NCI-H1092 treated with DMSO at 0.1 percent for 48 hours (cell line): ENCODE measurements around the gene GRIP1.

ENCODE experiments used
- DNase-seq: peaks from one replicate; lab custom pipeline; 2025; lab: John Stamatoyannopoulos, UW

GRIP1 gene

GRCh38 chr12:66678338-66679275 lies at the start of gene GRIP1:
TSS of gene GRIP1 (minus strand) at chr12:66679076. CDS start at chr12:66678904, 172 bp downstream.
- DNase-seq = peak; percentile 48

DNA sequence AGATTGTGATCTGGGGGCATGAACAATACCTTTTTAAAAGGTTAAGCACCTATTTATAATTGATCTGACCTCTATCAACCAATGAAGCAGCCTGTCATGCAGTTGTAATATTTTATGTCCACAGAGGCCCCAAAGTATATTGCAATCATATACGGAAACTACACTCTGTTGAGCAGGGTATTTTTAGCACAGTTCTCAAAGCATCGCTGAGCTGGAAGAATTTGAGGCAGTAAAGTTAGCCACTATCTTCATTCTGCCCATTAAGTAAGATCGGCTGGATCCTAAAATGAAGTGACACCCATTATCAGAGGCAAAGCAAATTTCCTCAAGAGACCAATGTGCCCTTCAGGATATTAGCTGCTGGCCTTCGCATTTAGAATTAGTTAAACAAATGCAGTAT lies 47.7 kb upstream of the GRIP1 start:
- no peak for DNase-seq

DNA sequence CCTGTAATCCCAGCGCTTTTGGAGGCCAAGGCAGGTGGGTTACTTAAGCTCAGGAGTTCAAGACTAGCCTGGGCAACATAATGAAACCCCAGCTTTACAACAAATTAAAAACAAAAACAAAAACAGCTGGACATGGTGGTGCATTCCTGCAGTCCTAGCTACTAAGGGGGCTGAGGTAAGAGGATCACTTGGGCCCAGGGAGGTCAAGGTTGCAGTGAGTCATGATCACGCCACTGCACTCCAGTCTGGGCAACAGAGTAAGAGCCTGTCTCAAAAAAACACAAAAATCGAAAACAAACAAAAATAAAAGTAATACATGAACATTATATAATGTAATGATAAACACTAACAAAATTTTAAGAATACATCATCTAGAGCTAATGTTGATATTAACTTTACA lies 46.2 kb upstream of the GRIP1 start:
- no peak for DNase-seq

GRCh38 chr12:66724616-66725015 lies 45.7 kb upstream of the GRIP1 start:
- no peak for DNase-seq

DNA sequence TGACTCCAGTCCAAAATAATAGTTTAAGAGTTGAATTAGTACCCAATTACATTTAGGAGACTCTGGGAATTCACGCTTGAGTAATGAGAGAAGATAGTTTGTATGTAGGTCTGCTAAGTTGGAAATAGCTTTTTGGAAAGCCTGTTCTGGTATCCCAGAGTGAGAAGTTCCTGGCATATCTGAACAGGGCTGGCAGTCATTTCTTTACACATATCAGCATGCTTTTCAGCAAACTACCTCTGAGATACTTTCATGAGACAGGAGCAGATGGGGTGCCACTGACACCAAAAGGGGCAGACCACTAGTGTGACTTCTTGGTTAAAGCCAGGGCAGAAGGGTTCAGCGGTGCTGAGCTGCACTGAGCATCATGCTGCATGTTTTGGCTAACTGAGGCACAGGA lies 45.1 kb upstream of the GRIP1 start:
- DNase-seq = no peak

DNA sequence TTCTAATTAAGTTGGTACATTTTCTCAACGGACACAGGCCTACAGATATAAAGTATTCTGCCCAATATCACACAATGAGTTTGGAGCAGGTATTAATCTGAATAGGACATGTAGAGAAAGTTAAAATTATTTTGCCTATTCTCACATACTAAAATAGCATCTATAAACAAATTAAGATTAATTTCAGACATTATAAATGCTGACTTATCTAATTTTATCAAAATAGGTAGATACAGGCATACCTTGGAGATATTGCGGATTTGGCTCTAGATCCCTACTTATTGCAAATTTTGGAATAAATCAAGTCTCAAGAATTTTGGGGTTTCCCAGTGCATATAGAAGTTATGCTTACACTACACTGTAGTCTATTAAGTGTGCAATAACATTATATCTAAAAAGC lies 41.0 kb upstream of the GRIP1 start:
- no peak for DNase-seq

GRCh38 chr12:66717036-66717673 lies 38.3 kb upstream of the GRIP1 start:
- DNase-seq = no peak

- no peak for DNase-seq
These were observed 37.6 kb upstream of the GRIP1 start for GRCh38 chr12:66716522-66716921.

- DNase-seq = no peak
These were observed 35.8 kb upstream of the GRIP1 start for GRCh38 chr12:66714709-66715108.

- DNase-seq = no peak
These were observed 35.1 kb upstream of the GRIP1 start for GRCh38 chr12:66713984-66714383.

GRCh38 chr12:66709893-66710292 lies 31.0 kb upstream of the GRIP1 start:
- DNase-seq = no peak

- DNase-seq = no peak
These were observed 30.5 kb upstream of the GRIP1 start for GRCh38 chr12:66709457-66709773.

DNA sequence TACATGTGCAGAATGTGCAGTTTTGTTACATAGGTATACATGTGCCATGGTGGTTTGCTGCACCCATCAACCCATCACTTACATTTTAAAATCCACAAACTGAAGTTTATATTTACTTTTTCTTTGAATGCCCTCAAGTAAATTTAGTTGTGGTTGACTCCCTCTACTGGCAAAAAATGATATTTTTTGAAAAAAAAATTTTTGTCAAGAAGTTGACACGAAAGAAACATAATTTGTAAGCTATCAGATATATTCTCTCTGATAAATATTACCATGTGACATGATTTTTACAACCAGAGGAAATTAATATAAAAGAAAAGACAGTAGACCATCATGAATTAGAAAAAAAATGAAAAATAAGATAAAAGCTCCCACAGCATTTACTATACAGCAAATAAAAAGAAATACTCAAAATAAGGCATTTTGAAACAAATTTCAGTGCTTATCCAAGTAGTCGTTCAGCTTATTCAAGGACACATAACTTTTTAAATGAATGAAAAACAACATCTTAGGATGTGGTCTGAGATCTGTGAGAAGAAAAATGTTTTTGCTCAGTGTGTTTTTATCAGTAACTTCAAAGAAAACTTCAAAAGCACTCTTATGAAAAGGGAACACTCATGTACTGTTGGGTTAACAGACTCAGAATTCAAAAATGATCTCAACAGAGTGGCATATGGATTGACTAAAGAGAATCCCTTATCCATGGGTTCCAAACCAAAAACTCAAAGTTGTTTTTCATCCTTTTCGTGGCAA lies 30.0 kb upstream of the GRIP1 start:
- peak; percentile 13 for DNase-seq

GRCh38 chr12:66707002-66707697 lies 28.3 kb upstream of the GRIP1 start:
- DNase-seq = no peak

DNA sequence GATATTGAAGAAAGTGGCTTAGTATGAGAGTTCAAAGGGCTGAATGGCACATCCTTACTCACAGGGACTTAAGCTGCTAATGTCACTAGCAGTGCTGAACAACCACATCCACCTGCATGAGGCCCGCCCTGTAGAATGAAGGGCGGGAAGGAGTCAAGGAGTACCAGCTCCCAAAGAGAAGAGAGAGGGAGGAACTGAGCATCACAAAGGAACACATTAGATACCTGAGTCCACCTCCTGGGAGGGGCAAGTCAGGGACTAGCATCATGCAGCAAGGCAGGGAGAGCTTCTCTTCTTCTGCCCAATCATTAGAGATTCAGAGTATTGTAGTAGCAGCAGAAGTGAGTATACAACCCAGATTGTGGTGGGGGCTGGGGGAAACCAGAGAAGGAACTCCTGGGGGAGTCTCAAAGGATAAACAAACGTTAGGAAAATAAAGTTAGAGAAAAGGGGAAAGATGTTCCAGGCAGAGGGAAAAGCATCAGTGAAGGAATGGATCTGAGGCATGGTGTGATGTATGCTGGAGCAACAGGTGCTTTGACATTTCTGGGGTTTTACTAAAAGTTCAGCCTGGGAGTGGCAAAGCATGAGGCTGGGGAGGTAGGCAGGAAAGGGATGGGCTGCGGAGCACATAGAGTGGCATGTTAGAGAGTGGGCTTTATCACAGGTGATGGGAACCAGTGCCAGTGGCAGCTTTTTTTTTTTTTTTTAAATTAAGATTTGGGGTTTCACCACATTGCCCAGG lies 21.0 kb upstream of the GRIP1 start:
- DNase-seq = no peak

- no peak for DNase-seq
These were observed 19.7 kb upstream of the GRIP1 start for GRCh38 chr12:66698558-66698957.

DNA sequence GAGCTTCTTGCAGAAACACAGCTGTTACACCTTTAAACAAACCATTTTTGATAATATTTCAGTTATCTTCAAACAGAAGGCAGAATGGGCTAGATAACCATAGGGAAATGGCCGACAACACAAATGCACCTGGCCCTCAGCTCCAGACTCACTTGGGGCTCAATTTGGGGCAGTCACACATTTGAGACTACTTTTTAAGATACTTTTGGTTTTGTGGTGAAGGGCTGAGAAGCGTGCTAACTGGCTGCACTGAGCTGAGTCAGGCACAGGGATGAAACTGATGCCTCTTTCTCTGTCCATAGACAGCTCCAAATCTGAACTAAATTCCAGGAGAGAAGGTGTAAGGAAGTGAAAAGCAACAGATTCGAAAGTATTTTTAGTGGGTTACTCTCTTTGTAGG lies 18.5 kb upstream of the GRIP1 start:
- no peak for DNase-seq

DNA sequence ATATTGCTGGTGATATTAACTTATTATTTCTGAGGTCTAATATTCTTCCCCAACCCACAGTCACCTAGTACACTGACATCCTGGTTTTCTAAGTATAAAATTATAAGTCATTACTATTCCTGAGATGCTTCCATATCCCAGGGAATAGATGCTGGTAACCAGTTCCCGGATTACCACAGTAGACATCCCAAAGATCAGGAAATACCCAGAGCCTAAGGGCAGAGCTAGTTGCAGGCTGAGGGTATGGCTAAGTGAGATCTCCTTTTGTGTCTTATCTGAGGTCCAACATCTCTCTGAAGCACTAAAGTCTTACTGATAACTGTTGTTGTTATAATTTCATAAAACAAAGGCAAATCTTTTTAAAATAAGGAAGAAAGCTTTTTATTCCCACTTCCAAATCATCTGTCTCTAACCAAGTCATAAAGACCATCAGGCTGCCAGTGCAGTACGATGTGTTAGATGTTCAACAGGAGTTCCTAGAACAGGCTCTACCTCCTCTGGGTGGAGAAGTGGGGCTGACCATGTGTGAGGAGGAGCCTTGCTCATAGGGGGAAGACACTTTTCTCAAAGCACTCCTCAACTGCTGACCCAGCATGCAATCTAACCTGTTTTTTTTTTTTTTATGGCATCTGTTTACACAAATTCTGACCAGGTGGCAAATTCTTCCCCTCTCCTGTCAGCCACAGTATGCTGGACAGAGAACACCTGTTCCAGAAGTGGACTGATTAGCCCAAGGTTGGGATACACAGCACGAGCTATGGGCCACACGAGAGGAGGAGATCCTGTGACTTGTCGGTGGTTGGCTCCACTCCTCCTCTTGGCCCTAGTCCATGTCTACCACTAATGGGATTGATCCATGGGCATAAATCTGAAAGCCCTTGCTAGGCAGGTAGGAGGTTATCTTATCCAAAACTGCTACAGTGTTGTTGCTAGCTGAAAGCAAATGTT lies 16.1 kb upstream of the GRIP1 start:
- no peak for DNase-seq

- peak; percentile 37 for DNase-seq
These were observed 15.1 kb upstream of the GRIP1 start for GRCh38 chr12:66693901-66694513.

- no peak for DNase-seq
These were observed 14.1 kb upstream of the GRIP1 start for GRCh38 chr12:66692986-66693385.
